ENCODE results near the gene SLX4IP.

SLX4IP gene

GRCh38 chr20:10647909-10648308 is 212.8 kb downstream of the SLX4IP start:
- no peaks in the 10 kb centered on the region for H3K27me3 ChIP-seq (ENCODE audit: insufficient read depth, low read depth)
- H3K36me3 ChIP-seq (ENCODE audit: insufficient read depth), result no peaks in the 10 kb centered on the region
- H3K4me3 ChIP-seq (IDR thresholded peaks at IDR 0.05; ENCODE audit: insufficient read depth, low read depth, low read length), result no peak overlapping the region
- H4K20me1 ChIP-seq (ENCODE audit: insufficient read depth), result no peaks in the 10 kb centered on the region
- no peak overlapping the region for H3K4me2 ChIP-seq
- H3K27ac ChIP-seq, result no peak overlapping the region
- peaks cover 20% of the 10 kb centered on the region for H3K4me1 ChIP-seq (ENCODE audit: low read depth, poor library complexity, severe bottlenecking)
- no peak overlapping the region for H2AFZ ChIP-seq (ENCODE audit: low read depth)
- H3K79me2 ChIP-seq (ENCODE audit: insufficient read depth, low read depth), result no peaks in the 10 kb centered on the region
- TF ChIP-seq, protein P1, sequence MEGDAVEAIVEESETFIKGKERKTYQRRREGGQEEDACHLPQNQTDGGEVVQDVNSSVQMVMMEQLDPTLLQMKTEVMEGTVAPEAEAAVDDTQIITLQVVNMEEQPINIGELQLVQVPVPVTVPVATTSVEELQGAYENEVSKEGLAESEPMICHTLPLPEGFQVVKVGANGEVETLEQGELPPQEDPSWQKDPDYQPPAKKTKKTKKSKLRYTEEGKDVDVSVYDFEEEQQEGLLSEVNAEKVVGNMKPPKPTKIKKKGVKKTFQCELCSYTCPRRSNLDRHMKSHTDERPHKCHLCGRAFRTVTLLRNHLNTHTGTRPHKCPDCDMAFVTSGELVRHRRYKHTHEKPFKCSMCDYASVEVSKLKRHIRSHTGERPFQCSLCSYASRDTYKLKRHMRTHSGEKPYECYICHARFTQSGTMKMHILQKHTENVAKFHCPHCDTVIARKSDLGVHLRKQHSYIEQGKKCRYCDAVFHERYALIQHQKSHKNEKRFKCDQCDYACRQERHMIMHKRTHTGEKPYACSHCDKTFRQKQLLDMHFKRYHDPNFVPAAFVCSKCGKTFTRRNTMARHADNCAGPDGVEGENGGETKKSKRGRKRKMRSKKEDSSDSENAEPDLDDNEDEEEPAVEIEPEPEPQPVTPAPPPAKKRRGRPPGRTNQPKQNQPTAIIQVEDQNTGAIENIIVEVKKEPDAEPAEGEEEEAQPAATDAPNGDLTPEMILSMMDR (conservative IDR thresholded peaks at IDR 0.05; ENCODE audit: low read depth, low read length), result no peak
- H3K9ac ChIP-seq, result no peak overlapping the region

GRCh38 chr20:10648651-10649050 is 213.5 kb downstream of the SLX4IP start:
- no peaks in the 10 kb centered on the region for H3K79me2 ChIP-seq (ENCODE audit: insufficient read depth, low read depth)
- no peak overlapping the region for H2AFZ ChIP-seq (ENCODE audit: low read depth)
- H3K4me2 ChIP-seq, result no peak overlapping the region
- no peaks in the 10 kb centered on the region for H4K20me1 ChIP-seq (ENCODE audit: insufficient read depth)
- peaks cover 17% of the 10 kb centered on the region for H3K4me1 ChIP-seq (ENCODE audit: low read depth, poor library complexity, severe bottlenecking)
- H3K9ac ChIP-seq, result no peak overlapping the region
- TF ChIP-seq, protein P1 (conservative IDR thresholded peaks at IDR 0.05; ENCODE audit: low read depth, low read length), result no peak
- H3K4me3 ChIP-seq (IDR thresholded peaks at IDR 0.05; ENCODE audit: insufficient read depth, low read depth, low read length), result no peak overlapping the region
- no peaks in the 10 kb centered on the region for H3K36me3 ChIP-seq (ENCODE audit: insufficient read depth)
- no peak overlapping the region for H3K27ac ChIP-seq
- no peaks in the 10 kb centered on the region for H3K27me3 ChIP-seq (ENCODE audit: insufficient read depth, low read depth)

DNA sequence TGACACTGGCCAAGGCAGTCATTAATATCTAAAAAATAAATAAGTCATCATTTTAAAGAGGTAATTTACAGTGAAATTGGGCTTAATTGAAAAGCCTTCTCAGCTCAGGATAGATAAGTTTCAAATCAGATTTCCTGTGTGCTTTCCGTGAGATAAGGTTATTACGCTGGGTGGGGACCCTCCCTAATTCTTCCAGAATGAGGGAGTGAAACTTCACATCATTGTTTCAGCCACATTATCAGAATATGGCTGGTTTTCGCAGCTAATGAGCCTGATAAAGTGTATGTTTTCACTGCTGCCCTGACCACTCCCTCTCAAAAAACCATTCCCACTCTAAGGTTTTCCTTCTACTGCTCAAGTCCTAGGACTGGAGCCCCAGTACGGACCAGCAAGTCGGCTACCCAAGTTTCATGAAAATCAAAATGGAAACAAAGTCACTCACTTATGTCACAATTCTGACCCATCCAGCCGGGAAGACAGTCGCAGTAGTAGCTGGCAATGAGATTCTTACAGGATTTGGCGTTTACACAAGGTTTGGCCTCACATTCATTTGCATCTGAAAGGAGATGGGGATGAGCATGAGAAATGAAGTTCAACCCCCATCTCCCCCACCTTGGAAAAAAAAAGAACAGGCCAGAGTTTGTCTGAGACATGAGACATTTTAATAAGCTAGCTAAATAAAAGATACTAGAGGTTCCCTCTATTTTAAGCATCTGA is 214.1 kb downstream of the SLX4IP start:
- Histone ChIP-seq H3K27me3 (ENCODE audit: insufficient read depth, low read depth) (no peaks in the 10 kb centered on the region), H3K4me1 (ENCODE audit: low read depth, poor library complexity, severe bottlenecking) (peaks cover 12% of the 10 kb centered on the region), H2AFZ (ENCODE audit: low read depth) (no peak overlapping the region), H4K20me1 (ENCODE audit: insufficient read depth) (no peaks in the 10 kb centered on the region), H3K4me3 (IDR thresholded peaks at IDR 0.05; ENCODE audit: insufficient read depth, low read depth, low read length) (no peak overlapping the region), H3K27ac (no peak overlapping the region), H3K4me2 (no peak overlapping the region), H3K79me2 (ENCODE audit: insufficient read depth, low read depth) (no peaks in the 10 kb centered on the region), H3K9ac (no peak overlapping the region), H3K36me3 (ENCODE audit: insufficient read depth) (no peaks in the 10 kb centered on the region)
- TF ChIP-seq, protein P1 (conservative IDR thresholded peaks at IDR 0.05; ENCODE audit: low read depth, low read length), result no peak

DNA sequence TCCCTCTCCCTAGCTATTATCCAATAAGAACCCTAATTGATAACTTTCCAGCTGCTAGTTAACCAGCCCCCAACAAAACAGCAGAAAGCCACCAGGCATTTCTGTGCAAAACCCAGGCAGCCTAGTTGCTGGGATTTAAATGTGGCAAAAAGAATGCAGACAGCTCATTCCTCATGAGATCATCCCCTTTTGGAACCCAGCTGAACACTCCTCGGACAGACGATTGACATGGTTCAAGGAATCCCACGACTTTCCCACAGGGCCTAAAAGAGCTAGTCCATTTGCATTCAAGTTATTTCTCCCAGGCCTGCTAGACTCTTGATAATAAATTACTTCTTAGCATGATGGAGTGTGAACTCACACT is 214.7 kb downstream of the SLX4IP start:
- Histone ChIP-seq H3K79me2 (ENCODE audit: insufficient read depth, low read depth) (no peaks in the 10 kb centered on the region), H3K4me1 (ENCODE audit: low read depth, poor library complexity, severe bottlenecking) (peaks cover 6% of the 10 kb centered on the region), H4K20me1 (ENCODE audit: insufficient read depth) (no peaks in the 10 kb centered on the region), H3K36me3 (ENCODE audit: insufficient read depth) (no peaks in the 10 kb centered on the region), H3K4me2 (no peak overlapping the region), H3K27me3 (ENCODE audit: insufficient read depth, low read depth) (no peaks in the 10 kb centered on the region), H2AFZ (ENCODE audit: low read depth) (no peak overlapping the region), H3K4me3 (IDR thresholded peaks at IDR 0.05; ENCODE audit: insufficient read depth, low read depth, low read length) (no peak overlapping the region), H3K9ac (no peak overlapping the region), H3K27ac (no peak overlapping the region)
- TF ChIP-seq, protein P1 (conservative IDR thresholded peaks at IDR 0.05; ENCODE audit: low read depth, low read length), result no peak

Data from KMS-11 (cell line).